Astrocyte of the hippocampus (primary cell): ENCODE data around the gene ZG16B.

Experiments used
- DNase-seq: peaks from one replicate; pipeline ENCODE4 v3.0.0; 2011; ENCODE audit warnings: low read depth, low spot score

ZG16B gene

GRCh38 chr16:2806286-2806685 is 23.8 kb upstream of the ZG16B start:
- DNase-seq = no peak

- no peak for DNase-seq
Observed at GRCh38 chr16:2808181-2808580, 21.9 kb upstream of the ZG16B start.

- DNase-seq = no peak
Observed at GRCh38 chr16:2809149-2809760, 20.8 kb upstream of the ZG16B start.

GRCh38 chr16:2810651-2811050 is 19.5 kb upstream of the ZG16B start:
- no peak for DNase-seq

- peak; percentile 45 for DNase-seq
Observed at GRCh38 chr16:2811703-2812471, 18.2 kb upstream of the ZG16B start.

- no peak for DNase-seq
Observed at GRCh38 chr16:2813771-2814221, 16.3 kb upstream of the ZG16B start.

GRCh38 chr16:2814551-2815298 is 15.4 kb upstream of the ZG16B start:
- DNase-seq = no peak

GRCh38 chr16:2815299-2815771 is 14.8 kb upstream of the ZG16B start:
- DNase-seq = no peak

GRCh38 chr16:2816751-2817339 is 13.3 kb upstream of the ZG16B start, which contains the start of gene PRSS21:
Gene PRSS21, plus strand, starts transcription at chr16:2817237. Its CDS starts 32 bp downstream, at chr16:2817269.
- DNase-seq = no peak

- no peak for DNase-seq
Observed at GRCh38 chr16:2817340-2818271, 12.5 kb upstream of the ZG16B start.

- DNase-seq = no peak
Observed at GRCh38 chr16:2818272-2818876, 11.7 kb upstream of the ZG16B start.

- DNase-seq = no peak
Observed at GRCh38 chr16:2819179-2819938, 10.7 kb upstream of the ZG16B start.

- no peak for DNase-seq
Observed at GRCh38 chr16:2819939-2820835, 9.9 kb upstream of the ZG16B start.

- DNase-seq = no peak
Observed at GRCh38 chr16:2820836-2821486, 9.1 kb upstream of the ZG16B start.

- DNase-seq = no peak
Observed at GRCh38 chr16:2821487-2822157, 8.5 kb upstream of the ZG16B start.

GRCh38 chr16:2822158-2822495 is 8.0 kb upstream of the ZG16B start:
- no peak for DNase-seq

- no peak for DNase-seq
Observed at GRCh38 chr16:2822496-2822895, 7.6 kb upstream of the ZG16B start.

GRCh38 chr16:2824626-2825025 is 5.5 kb upstream of the ZG16B start:
- DNase-seq = no peak
